GM19351 (cell line): ENCODE data around the gene CANT1.

Experiments
- ATAC-seq: cut with Tn5 transposase; IDR thresholded peaks from one replicate; pipeline ENCODE4 v1.9.1; 2021; ENCODE audit warnings: mild to moderate bottlenecking, moderate library complexity; ENCODE audit not compliant: unreplicated experiment

The CANT1 gene

GRCh38 chr17:79009397-79010303, at the start of gene CANT1:
TSS of gene CANT1 (minus strand) at chr17:79009764. CDS start at chr17:78997622, 12,142 bp downstream.
- ATAC-seq = peak; percentile 88

DNA sequence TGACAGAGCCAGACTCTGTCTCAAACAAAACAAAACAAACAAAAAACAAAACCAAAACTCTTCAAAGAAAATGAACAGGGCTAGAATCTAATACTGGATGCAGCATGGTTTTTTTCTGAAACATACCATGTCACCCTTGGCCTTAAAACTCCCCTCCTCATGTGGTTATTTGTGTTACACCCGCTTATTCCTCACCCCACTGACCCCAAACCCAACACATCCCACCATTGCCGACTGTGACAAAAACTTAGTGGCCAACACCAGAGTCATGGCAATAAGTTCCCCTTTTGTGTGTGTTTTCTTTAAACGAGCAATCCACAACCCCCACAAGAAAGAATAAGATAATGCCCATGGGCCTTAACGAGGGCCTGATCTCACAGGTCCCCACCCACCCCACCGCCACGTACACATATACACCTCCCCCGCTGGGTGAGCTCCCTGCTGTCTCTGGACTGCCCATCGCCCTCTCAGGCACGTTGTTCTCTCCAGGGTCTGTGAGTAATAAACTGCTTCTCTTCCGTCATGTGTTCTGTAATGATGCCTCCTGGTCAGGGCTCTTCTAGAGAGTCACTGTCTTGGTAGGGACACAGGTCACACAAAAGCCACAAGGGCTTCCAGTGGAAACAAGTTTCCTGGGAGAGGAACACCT, 48.3 kb upstream of the CANT1 start:
- ATAC-seq = no peak

DNA sequence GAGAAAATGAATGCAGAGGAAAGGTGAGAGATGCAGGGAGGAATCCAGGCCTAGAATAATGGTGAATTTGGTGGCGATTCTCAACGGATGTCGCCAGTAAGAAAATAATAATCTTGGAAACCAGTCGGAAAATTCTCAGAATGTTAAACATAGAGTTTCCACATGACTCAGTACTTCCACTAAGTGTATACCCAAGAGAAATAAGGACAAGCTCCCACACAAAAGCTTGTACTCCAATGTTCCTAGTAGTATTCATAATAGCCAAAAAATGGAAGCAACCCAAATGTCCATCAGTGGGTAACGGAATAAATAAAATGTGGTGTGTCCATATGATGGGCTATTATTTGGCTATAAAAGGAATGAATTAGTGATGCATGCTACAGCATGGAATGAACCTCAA, 45.6 kb upstream of the CANT1 start:
- no peak for ATAC-seq

DNA sequence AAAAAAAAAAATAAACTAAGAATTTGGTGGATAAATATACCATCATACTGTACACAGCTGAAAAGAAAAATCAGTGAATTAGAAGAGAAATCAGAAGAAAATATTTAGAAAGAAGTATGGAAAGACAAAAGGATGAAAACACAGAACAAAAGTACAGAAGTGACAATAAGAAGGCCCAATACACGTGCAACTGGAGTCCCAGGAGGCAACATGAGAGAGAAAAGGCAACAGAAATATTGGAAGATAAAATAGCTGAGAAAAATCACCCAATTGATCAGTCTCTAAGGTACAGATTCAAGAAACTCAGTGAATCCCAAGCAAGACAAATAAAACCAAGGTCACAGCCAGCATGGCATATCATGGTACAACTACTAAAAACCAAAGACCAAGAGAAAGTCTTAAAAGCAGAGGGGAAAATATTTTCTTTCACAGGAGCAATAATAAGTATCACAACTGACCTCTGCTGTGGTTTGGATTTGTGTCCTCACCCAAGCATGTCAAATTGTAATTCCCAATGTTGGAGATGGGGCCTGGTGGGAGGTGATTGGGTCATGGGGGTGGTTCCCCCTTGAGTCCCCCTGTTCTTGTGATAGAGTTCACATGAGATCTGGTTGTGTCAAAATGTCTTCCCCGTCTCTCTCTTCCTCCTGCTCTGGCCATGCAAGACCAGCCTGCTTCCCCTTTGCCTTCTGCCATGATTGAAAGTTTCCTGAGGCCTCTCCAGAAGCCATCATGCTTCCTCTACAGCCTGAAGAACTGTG, 44.8 kb upstream of the CANT1 start:
- ATAC-seq = no peak

DNA sequence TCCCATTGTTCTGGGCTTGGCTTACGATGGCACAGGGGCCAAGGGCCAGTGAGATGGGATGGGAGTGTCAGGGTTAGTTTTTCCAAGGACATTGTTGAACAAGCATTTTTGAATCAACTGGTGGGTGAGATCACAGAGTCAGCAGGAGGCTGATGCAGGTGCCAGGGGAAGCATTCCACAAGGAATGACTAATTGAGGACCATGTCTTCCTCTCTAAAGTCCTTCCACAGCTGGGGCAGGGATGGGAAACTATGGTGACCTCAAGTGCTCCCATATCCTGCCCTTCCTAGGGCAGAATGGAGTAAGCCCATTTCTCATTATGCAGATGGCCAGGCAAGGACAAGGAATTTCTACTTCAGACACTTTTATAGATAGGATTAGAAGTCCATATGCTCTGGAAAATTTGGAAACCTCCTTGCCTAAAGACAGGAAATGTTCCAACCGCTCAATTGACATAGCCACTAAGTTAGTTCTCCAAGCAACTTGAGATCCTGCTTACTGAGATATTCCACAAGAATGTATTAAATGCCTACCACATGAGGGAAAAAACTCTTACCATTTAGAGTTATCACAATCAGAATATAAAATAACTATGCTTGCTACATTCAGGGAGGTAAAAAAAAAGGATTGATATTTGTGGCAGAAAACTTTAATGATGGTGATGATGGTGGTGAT, 43.8 kb upstream of the CANT1 start:
- no peak for ATAC-seq

GRCh38 chr17:79052131-79052530, 42.6 kb upstream of the CANT1 start:
- no peak for ATAC-seq

- ATAC-seq = no peak
Observed at GRCh38 chr17:79051306-79051705, 41.7 kb upstream of the CANT1 start.

DNA sequence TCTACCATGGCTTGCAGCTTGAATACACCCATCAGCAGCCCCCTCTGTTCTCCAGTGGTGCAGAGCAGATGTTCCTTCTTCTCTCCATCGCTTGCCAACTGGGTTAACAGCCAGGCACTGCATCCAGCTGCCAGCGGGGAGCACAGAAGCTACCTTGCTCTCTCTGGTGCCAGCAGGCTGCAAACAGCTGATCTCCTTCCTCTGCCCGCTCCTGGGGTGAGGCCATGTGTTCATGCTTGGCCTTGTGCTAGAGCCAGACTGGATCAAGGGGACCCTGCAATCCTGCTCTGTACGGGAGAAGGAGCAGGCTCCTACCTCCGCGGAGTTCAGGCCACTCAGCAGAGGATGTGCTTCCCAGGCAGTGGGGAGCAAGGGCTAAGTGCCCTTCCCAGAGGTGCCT, 41.0 kb upstream of the CANT1 start:
- no peak for ATAC-seq

DNA sequence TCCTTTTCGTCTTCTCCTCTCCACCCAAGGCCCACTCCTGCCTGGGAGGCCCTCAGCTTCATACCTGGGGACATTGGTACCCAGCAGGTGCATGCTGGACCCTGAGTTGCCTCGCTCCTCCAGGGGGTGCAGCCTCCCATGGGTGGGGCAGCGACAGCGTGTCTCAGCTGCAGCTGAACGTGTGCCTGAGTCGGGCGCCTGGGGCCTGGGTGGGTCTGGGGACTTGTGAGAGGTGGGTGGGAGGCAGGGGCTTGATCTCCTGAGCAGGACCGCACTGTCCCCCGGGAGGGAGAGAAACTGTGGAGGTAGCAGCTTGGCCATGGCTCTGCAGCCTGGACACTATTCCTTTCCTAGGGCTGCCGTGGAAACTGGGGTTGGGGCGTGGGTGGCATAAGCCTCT, 40.3 kb upstream of the CANT1 start:
- ATAC-seq = no peak

DNA sequence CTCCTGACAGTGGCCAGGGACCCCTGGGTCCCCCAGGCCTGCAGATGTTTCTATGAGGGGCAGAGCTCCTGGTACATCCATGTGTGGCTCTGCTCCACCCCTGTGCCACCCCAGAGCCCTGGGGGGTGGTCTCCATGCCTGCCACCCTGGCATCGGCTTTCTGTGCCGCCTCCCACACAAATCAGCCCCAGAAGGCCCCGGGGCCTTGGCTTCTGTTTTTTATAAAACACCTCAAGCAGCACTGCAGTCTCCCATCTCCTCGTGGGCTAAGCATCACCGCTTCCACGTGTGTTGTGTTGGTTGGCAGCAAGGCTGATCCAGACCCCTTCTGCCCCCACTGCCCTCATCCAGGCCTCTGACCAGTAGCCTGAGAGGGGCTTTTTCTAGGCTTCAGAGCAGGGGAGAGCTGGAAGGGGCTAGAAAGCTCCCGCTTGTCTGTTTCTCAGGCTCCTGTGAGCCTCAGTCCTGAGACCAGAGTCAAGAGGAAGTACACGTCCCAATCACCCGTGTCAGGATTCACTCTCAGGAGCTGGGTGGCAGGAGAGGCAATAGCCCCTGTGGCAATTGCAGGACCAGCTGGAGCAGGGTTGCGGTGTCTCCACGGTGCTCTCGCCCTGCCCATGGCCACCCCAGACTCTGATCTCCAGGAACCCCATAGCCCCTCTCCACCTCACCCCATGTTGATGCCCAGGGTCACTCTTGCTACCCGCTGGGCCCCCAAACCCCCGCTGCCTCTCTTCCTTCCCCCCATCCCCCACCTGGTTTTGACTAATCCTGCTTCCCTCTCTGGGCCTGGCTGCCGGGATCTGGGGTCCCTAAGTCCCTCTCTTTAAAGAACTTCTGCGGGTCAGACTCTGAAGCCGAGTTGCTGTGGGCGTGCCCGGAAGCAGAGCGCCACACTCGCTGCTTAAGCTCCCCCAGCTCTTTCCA, 39.5 kb upstream of the CANT1 start:
- ATAC-seq = no peak

DNA sequence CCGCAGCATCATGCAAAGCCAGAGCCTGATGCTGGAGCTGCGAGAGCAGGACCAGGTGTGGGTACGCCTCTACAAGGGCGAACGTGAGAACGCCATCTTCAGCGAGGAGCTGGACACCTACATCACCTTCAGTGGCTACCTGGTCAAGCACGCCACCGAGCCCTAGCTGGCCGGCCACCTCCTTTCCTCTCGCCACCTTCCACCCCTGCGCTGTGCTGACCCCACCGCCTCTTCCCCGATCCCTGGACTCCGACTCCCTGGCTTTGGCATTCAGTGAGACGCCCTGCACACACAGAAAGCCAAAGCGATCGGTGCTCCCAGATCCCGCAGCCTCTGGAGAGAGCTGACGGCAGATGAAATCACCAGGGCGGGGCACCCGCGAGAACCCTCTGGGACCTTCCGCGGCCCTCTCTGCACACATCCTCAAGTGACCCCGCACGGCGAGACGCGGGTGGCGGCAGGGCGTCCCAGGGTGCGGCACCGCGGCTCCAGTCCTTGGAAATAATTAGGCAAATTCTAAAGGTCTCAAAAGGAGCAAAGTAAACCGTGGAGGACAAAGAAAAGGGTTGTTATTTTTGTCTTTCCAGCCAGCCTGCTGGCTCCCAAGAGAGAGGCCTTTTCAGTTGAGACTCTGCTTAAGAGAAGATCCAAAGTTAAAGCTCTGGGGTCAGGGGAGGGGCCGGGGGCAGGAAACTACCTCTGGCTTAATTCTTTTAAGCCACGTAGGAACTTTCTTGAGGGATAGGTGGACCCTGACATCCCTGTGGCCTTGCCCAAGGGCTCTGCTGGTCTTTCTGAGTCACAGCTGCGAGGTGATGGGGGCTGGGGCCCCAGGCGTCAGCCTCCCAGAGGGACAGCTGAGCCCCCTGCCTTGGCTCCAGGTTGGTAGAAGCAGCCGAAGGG, 38.6 kb upstream of the CANT1 start:
- ATAC-seq = no peak

GRCh38 chr17:79047291-79047920, 37.8 kb upstream of the CANT1 start:
- no peak for ATAC-seq

DNA sequence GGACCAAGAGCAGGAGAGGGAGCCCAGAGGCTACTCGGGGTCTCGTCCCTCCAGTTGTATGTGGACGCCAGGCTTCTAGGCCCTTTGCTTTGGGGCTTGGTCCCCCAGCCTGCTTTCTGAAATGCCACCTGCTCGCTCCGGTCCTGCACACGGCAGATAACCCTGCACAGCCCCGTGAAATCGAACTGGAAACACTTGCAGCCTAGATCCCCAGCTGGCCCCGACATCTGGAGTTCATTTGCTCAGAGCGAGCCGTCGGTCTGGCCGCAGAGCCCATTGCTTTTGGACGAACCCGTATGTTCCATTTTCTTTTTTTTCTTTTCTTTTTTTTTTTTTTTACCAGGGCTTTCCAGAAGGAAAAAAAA, 37.3 kb upstream of the CANT1 start:
- no peak for ATAC-seq

- no peak for ATAC-seq
Observed at GRCh38 chr17:79046197-79046915, 36.8 kb upstream of the CANT1 start.

DNA sequence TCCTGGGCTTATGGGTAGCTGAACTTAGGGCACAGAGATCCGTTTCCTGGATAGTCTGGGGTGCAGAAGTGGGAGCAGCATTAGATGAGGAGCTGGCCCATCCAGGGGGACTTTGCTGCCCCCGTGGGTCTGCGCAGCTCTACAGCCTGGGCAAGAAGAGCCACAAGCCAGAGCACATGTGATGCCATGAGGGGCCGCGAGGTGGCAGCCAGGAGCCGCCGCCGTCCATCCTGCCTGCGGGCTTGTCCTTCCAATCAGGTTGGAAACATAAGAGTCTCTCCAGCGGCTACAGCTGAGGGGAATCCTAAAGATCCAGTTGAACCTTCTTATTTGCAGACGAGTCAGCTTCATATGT, 36.3 kb upstream of the CANT1 start:
- ATAC-seq = no peak

DNA sequence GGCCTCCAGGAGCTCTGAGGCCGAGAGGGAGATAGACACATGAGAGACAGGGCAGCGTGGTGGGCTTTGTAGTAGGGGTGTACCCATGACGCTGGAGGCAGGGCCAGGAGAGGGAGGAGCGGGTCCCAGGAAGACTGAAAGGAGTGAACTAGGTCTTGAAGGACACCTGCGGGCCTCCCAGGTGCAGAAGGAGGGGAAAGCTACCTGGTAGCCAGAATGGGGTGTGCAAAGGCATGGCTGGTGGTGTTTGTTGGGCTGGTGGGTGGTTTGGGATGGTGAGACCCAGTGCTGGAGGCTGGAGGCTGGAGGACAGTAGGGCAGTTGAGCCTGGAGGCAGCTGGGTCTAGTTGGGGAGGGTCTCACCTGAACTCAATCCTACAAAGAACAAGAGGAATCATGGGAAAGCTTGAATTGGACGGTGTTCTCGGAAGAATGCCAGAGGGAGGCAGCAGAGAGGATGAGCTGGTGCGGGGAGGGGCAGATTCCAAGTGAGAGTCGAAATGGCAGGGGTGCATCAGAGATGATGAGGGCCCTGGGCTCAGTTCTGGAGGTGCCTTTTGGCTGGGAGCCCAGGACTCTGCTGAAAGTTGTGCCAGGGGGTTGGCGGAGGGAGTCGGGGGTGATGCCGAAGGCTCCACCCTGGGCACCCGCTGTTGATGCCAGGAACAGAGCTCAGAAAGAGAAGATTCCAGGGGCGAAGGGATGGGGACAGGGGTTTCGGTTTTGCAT, 35.6 kb upstream of the CANT1 start:
- no peak for ATAC-seq

DNA sequence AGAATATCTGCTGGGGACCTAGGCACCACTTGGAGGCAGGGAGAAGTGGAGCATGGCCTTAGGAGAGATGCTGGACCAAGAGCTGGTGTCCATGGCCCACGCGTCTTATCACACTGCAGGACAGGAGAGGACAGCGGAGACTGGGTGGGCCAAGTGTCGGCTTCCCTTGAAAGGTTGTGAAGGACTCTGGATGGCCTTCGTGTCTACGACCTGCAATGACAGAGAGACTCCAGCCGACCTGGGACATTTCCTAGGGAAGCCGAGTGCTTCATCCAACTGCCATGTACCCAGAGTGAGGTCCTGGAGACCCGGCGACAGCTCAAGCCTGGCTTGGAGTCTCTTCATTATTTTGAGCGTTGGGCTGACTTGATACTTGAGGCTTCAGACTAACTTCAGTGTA, 34.9 kb upstream of the CANT1 start:
- ATAC-seq = no peak
